ENCODE measurements around the gene SCGN.

Gene SCGN

DNA sequence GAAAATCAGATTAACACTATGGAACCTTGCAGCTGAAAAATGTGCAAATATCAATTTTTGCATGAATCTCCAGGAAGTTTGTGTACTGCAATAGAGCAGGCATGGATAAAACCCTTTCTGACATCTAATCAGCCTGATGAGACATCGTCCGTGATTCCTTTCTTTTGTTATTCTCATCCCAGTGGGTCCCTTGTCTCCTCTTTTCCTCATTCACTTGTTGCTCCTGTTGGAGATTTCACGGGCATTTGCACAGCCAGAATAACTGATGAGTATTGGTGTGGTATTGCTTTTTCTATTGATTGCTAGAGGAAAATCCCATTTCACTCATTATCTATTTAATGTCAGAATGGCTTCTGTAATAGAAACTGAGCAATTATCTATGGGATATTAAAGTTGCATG lies 39.9 kb downstream of the SCGN start:
- DNase-seq, result no peak

DNA sequence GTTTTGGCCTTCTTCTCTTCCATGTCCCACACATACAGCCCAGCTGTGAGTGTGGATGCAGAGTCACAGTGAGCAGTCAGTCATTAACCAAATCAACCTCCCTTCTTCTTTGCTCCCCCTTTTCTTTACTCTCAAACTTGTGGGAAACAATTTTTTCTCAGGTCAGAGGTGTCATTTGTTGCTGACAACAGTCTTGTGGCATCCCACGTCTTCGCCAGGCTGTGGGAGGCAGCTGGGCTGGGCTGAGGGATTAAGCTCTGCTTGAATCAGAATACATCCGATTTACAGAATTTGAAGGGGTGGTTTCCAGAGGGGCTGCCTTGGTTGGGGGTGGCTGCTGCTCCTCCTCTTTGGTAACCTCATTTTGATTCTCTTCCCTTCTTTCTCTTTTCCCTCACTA lies 40.5 kb downstream of the SCGN start:
- DNase-seq, result no peak

DNA sequence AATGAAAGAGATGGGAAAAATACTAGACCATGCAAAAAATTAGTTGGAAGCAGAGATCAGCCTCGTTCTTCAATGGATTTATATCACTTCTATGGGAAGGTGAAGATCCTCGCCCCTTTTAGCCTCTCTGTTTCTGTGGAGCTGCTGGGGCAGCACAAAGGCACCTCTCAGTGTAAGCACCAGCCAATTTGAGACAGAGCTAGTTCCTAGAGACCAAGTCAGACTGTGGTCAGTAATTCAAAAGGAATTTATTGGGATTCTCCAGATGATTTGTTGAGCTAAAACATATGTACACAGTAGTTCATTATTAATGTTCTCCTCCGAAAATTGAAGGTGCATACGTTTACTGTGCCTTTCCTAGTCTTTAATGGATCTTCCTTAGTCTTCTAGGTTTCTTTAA lies 42.4 kb downstream of the SCGN start:
- no peak for DNase-seq

DNA sequence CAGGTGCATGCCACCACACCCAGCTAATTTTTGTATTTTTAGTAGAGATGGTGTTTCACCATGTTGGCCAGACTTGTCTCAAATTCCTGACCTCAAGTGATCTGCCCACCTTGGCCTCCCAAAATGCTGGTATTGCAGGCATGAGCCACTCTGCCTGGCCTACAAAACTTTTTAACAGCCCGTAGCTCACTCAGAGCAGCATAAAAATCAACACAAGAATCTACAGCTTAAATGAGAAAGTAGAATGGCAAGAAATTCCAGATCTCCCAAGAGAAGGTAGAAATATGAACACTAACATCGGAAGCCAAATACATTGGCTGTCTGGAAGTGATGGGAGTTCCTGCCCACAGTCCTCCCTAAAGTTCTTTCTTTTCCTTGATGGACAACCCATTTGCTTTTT lies 43.7 kb downstream of the SCGN start:
- DNase-seq, result no peak

DNA sequence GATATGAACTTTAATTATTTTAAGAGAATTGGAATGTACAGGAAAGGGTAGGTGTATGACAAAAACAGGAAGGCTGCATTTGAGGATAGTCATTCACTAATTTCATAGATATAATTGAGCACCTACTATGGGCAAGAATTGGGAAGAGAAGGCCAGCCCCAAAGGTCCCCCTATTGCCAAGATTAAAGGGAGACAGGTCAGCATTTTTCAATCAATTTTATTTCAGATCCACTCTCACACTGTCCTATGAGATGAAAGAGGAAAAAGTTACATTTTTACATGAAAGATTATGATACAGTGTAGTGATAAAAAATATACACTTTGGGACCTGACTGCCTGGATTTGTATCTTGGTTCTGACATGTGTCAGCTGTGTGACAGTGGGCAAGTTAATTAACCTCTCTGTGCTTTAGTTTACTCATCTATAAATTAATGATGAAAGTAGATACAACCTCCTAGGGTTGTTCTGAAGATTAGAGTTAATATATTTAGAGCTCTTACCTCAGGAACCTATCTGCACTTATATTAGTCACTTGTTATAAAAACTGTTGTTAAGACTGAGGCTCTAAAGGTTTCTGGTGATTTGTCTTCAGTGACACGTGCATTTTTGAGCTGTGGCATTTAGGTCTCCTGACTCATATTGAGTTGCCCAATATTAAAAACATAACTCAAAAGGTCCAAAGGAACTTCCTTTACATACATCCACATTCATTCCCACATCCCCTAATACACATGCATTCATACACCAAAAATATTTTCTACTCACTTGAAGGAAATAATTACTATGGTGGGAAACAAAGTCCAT lies 45.7 kb downstream of the SCGN start:
- DNase-seq, result no peak

DNA sequence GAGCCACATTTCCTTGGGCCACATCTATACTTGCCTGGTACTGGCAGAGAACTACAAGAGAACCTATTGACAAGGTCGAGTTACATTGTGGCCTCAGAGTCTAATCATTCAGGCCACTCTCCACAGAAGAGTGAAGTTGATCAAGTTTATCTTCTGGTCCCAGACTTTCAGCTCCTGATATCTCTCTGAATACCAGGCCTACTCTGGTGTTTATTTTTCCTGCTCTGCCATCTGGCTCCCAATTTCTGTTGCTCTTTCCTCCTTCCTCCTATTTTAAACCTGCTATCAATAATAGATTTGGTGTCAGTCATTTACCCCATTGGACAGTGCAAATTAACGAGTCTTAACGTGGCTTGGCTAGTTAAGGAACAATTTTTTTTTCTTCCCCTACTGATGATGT lies 46.6 kb downstream of the SCGN start:
- no peak for DNase-seq

DNA sequence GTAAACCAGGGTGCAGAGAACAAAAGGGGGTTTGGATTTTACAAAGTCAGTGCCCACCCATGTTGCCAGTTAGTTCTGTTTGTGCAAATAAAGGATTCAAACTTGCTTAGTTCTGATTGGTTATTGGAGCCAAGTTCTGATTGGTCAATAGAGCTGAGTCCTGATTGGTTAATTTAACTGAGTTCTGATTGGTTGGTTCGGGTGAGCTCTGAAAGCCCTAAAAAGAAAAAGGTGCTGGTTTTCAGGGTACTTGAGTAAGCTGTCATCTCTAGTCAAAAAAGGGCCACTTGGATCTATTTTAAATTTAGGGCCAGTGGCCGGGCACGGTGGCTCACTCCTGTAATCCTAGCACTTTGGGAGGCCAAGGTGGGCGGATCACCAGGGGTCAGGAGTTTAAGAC lies 47.6 kb downstream of the SCGN start:
- DNase-seq, result no peak

DNA sequence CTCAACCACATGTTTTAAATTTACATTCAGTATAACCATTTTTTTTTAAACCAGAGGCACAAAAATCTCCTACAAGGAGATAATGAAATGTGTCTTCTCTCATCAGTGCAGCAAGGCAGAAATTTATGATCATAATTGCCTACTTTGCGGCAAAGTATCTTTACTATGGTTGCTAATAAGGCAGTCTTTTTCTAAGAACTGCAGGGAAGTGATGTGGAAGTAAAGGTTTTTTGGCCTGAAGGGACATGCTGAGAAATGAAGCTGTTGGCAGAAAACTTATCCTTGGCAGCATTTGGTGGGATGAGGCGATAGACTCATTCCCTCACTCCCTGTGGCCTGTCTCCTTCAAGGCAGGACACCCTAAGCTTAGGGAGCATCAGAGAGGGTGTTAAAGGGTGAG lies 48.7 kb downstream of the SCGN start:
- DNase-seq, result no peak

DNA sequence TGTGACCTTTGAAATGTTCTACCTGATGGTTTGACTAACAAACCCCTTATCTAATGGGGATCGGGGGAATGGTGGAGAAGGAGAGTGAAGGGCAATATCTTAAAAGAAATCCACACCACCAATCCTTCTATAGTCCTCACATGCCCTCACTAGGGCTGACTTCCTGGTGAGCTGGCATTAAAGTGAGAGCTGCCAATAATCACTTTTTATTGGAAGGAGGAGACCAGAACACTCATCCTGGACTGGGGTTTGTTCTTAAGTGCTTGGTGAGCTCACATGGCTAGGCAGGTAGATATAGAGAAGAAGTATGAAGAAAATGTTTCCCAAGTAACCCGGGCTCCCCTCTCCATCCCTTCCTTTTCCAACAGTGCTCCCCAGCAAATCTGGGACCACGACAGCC lies 49.8 kb downstream of the SCGN start:
- DNase-seq, result no peak

DNA sequence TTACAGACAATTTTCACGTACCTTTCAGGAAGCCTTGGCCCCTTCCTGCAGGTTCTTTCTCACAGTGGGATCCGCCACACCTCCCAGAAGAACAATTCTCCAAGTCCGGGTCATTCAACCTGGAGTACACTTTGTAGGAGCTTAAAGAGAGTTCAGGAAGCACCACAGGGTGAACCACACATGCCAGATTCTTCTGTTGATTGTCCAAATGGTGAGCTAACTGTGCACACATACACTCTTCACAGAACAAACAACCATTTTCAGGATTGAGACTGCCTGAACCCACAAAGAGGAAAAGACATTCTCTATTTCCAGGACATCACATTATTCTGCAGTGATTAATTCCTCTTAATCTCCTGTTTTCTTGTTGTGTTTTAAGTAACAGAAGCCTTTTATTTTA lies 51.0 kb downstream of the SCGN start:
- DNase-seq, result no peak

DNA sequence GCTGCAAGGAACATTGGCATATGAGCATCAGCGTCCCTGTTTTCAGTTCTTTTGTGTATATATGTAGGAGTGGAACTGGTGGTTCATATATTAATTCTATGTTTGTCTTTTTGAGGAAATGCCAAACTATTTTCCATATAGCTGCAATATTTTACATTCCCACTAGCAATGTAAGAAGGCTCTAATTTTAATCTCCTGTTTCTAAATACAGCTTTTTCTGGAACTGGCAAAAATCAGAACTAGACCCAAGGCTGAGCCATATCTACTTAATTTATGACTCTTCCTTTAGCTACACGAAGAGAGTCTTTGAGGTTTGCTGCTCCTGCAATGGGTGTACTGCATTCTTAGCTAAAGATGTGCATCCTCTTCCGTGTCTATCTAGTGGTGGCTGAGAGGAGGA lies 52.0 kb downstream of the SCGN start:
- DNase-seq, result no peak

DNA sequence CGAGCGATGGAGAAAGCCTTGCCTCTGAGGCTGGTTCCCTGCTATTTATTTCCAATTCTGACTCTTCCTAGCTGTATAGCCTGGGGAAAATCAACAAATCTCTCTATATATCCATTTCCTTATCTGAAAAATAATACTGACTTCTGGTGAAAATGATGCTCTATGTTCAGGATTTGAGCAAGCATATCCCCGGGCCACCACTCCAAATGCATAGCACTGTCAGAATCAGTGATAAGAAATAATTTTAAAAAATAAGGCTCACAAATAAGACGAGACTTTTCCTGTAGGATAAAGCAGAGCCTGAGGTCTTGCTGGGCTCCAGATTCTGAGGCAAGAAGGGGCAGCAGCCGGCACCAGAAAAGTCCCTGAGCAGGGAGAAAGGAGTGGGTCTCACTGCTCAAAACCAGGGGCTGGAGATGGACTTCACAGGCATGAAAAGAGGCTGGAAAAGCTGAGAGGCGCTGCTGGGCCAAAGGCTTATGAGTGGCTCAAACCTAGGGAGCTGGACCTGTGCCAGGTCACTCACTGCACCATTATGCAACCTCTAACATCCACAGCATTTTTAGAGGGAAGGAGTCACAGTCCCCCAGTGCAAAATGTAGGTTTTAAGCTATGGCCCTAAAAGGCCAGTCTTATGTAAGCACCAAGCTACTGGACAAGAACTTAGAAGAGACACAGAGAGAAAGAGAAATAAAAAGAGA lies 54.4 kb downstream of the SCGN start:
- no peak for DNase-seq

DNA sequence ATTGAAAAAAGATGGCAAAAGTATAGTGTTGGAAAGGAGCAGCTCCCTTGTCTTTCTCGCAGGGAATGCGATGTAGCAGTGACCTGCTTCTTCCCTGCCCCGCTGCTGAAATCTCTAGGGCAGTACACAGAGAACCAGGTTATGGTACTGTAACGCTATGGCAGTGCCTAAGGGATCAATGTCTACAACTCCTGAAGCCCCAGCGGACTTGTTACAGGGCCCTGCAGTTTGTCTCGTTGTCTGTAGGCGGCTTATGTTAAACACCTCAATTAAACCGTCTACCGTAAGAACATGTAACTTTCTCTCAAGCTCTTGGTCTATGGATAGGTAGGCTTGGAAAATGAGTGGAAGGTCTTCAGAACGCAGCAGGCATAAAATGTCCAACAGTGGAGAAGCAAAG lies 57.7 kb downstream of the SCGN start:
- no peak for DNase-seq

DNA sequence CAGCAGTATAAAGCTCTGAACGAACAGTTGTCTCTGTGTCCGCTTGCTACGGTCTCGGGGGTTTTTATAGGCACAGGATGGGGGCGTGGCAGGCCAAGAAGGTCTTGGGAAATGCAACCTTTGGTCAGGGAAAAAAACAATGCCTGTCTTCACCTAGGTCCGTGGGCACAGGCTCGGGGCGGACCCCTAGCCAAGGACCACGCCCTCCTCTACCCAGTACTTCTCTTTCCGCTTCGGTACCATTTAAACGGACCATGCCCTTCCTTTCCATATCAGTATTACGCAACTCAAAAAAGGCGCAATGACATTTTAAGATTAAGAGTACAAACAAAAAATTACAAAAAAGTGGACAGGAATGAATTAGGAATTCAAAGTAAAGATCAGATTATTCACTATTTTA lies 58.3 kb downstream of the SCGN start:
- DNase-seq, result no peak

DNA sequence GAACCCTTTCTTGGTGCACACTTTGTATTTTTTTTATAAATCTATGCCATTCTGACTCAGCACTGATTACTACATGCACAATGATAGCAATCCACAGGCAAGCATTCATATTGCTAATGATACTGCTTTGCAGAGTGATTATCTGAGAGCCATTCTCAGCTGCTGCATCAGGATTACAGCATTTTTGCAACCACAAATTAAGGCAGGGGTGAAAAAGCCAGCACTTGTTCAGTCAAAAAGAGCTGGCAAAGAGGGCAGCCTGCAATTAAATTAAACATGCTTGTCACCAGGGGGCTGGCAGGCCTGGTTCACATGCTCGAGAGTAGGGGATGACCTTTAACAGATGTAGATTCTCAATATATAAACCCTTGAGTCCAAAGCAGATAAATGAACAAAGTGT lies 61.8 kb downstream of the SCGN start:
- DNase-seq, result no peak

DNA sequence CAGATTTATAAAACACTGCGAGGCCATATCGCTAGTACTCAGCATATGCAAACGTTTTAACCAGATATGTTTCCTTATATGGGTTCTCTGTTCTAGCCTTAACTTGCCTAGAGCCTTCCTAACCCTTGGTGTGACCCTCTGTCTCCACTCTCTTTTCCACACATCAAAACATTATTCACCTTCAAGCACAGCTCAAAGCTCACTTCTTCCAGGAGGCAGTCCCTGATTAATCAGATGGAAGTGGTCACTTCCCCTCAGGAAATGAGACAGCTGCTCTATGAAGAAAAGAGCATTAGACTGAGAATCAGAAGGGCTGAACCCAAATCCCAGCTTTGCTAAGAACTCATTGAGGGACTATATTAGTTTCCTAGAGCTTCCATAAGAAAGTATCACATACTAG lies 62.8 kb downstream of the SCGN start:
- no peak for DNase-seq

DNA sequence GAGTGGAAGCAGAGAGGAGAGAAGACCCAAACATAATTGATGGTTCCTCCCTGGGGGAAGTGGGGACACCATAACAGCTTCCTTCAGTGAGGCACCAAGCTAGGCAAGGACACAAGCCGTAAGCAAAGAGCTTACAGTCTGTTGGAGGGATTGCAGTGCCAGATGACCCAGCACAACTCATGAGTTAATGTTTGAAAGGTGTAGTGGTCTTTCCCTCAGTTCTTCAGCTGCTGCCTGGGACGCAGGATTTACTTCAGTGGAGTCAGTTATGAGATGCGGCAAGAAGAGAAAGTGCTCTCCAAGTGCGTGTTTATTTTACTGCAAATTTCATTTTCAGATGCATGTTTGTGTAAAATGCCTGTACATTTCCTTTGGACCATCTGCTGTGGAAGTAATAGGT lies 63.8 kb downstream of the SCGN start:
- DNase-seq, result no peak

DNA sequence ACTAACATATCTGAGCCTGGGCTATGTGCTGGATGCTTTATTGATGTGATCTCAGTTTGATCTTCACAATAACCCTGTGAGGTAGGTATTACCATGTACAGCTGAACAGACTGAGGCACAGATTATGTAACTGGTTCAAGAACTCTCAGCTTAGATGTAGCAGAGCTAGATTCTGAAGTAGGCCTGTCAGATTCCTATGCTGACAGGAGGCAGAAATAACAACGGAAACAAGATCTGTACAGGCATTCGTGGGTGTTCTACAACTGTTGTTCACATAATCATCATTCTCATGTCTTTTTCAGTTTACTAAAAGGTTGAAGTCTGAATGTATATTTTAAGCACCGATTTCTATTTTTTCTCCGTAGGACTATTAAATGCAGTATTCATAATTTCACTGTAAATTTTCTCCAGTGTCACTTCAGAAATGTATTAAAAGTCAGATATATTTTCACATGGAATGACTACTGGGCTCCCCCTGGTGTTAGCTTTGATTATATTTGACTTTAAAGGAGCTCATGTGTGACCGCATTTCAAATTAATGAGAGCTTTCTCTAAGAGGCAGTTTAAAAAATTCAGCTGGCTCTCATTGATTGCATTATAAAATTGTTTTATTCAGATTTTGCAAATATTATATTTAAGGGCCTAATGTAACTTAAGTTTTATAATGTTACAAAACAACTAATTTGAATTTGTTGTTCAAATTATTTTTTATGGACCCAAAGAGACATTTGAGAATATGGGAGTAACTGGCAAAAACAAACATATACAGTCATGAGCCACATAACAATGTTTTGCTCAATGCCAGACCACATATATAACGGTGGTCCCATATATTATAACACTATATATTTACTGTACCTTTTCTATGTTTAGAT lies 66.1 kb downstream of the SCGN start:
- DNase-seq, result peak; percentile 15

DNA sequence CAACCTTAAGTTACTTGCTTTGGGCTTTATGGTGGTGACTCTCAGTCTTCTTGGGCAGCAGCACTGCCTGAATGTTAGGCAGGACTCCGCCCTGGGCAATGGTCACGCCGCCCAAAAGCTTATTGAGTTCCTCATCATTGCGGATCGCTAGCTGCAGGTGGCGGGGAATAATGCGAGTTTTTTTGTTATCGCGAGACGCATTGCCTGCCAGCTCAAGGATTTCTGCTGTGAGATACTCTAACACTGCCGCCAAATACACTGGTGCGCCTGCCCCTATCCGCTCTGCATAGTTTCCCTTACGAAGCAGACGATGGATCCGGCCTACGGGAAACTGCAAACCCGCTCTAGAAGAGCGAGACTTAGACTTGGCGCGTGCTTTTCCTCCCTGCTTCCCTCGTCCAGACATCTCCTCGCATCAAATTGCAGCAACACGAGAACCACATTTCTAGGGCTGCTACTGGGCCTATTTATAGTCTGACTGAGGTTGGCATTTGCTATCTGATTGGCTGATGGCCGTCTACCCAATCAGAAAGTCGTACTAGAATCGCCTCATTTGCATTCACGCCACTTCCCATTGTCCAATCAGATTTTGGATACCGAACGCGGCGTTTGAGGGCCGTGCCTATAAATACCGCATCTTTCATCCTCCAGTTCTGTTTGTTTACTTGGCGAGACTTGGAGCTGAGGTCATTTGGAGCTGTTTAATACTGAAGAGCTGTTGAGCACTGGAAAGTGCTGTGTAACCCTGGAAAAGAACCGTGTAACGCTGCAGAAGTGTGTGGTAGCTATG lies 74.3 kb downstream of the SCGN start:
- no peak for DNase-seq

DNA sequence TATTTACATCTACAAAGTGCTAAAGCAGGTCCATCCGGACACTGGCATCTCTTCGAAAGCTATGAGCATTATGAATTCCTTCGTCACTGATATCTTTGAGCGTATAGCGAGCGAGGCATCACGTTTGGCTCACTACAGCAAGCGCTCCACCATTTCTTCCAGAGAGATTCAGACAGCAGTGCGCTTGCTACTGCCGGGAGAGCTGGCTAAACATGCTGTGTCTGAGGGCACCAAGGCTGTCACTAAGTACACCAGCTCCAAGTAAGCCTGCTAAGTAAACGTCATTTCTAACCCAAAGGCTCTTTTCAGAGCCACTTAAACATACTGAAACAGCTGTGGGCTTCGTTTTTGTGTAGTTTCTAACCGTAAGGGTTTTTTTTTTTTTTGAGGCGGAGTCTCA lies 75.0 kb downstream of the SCGN start:
- DNase-seq, result no peak

DNA sequence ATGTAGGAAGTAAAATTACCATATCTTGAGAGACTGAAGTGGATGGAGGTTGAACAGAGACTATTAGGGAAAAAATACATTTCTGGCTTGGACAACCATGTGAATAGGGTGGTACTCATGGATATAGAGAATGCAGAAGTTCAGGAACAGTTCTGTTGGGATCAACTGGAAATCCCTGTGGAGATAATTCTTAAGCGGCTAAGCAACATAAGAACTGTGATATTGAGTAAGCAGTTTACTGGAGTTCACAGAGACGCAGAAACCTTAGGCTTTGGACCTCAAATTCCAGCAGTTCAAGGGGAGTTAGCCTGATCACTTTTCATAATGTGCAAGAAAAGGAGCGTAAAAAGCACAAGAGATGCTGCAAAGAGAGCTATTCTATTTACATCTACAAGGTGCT lies 78.9 kb downstream of the SCGN start:
- no peak for DNase-seq

DNA sequence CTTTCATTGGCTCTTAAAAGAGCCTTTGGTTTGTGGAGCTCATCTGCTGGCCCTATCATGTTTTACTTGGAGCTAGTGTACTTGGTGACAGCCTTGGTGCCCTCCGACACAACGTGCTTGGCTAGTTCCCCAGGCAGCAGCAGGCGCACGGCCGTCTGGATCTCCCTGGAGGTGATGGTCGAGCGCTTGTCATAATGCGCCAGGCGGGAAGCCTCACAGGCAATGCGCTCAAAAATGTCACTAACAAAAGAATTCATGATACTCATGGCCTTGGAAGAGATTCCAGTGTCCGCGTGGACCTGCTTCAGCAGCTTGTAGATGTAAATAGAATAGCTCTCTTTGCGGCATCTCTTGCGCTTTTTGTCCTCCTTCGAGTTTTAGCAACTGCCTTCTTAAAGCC lies 79.7 kb downstream of the SCGN start:
- DNase-seq, result no peak

All from CD4-positive, alpha-beta T cell treated with Interleukin-4 for 4 hours (primary cell).